Kidney glomerular epithelial cell (primary cell): ENCODE results near the gene SREBF1.

Experiments used
- DNase-seq: peaks from one replicate; lab custom pipeline; 2025; lab: John Stamatoyannopoulos, UW

The SREBF1 gene

DNA sequence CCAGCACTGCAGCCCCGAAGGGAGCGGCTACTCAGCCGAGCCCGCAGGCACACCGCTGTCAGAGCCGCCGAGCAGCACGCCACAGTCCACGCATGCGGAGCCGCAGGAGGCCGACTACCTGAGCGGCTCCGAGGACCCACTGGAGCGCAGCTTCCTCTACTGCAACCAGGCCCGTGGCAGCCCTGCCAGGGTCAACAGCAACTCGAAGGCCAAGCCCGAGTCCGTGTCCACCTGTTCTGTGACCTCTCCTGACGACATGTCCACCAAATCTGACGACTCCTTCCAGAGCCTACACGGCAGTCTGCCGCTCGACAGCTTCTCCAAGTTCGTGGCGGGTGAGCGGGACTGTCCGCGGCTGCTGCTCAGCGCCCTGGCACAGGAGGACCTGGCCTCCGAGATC lies 42.4 kb downstream of the SREBF1 start:
- no peak for DNase-seq

DNA sequence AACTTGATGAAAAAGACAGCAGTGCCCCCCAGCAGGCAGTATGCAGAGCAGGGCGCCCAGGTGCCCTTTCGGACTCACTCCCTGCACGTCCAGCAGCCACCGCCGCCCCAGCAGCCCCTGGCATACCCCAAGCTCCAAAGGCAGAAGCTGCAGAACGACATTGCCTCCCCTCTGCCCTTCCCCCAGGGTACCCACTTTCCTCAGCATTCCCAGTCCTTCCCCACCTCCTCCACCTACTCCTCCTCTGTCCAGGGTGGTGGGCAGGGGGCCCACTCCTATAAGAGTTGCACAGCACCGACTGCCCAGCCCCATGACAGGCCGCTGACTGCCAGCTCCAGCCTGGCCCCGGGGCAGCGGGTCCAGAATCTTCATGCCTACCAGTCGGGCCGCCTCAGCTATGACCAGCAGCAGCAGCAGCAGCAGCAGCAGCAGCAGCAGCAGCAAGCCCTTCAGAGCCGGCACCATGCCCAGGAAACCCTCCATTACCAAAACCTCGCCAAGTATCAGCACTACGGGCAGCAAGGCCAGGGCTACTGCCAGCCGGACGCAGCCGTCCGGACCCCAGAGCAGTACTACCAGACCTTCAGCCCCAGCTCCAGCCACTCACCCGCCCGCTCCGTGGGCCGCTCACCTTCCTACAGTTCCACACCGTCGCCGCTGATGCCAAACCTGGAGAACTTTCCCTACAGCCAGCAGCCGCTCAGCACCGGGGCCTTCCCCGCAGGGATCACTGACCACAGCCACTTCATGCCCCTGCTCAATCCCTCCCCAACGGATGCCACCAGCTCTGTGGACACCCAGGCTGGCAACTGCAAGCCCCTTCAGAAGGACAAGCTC lies 43.2 kb downstream of the SREBF1 start:
- no peak for DNase-seq

DNA sequence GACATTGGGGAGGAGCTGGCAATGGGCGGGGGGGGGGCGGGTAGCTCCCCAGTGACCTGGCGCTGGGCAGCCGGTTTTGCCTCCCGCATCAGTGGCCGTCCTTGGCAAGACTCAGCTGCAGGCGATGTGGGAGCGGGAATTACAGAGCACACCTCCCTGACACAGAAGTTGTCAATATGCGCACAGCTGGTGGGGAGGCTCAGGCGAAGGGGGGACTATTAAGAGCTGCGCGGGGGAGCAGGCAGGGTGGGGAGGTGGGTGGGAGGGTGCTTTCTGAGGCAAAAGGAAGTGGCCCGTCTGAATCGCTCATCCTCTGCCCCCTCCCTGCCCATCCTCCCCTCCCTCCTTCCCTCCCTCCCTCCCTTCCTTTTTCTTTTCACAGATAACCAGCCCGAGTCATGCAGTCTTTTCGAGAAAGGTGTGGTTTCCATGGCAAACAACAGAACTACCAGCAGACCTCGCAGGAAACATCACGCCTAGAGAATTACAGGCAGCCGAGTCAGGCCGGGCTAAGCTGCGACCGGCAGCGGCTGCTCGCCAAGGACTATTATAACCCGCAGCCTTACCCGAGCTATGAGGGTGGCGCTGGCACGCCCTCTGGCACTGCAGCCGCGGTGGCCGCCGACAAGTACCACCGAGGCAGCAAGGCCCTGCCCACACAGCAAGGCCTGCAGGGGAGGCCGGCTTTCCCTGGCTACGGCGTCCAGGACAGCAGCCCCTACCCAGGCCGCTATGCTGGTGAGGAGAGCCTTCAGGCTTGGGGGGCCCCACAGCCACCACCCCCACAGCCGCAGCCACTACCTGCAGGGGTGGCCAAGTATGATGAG lies 44.0 kb downstream of the SREBF1 start:
- DNase-seq, result peak; percentile 78

DNA sequence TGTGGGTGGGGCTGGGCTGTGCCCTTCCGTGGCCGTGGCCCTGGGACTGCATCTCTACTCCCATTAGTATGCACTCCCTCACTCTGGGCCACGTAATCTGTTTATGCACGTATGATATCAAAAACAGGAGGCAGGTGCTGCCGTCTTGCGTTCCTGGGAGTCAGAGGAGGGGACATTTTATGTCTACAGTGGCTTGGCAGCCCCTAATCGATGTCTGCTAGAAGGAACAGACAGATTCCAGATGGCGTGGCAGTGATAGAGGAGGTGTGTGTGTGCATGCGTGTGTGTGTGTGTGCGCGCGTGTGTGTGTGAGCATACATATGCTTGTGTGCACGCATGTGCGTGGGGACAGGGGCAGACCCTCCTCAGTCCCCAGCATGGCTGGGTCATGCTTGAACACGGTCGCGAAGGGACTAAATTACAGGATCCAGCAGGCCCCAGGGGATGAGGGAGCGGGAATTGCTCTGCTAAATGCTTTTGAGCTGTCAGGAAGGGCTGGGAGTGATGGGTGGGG lies 44.7 kb downstream of the SREBF1 start:
- no peak for DNase-seq

DNA sequence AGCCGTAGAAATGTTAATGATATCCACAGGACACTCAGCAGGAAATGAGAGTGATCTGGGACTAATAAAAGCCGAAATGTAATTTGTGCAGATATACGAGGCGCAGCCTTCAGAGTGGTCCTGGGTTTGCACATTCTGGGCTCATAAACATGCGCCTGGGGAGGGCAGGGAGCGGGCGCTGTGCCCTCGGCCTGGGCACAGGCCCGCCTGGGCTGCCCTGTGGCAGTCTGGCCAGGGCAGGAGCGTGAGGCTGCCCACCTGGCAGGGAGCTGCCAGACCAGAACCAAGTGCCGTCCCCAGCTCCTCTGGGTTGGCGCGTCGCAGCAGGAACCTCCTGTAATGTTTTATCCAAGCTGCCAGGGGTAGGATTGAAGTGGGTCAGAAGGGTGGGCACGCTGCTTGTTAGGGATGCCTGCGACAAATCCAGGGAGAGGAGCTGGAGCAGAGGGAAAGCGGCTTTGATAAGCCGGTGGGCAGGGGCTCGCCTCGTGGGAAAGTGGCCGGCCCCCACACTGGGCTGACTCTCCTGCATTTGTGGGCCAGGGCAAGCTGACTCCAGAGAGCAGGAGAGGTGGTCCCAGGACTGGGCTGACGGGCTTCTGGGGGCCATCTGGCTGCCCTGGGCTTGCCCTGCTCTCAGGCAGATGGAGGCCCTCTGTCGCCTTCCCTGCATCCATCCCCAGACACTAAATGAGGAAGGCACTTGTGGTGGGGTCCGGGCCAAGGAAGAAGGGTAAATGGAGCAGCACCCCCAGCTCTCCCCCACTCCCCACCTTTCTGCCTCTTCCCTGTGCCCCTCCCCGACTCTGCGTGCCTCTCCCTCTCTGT lies 45.9 kb downstream of the SREBF1 start:
- DNase-seq, result no peak

DNA sequence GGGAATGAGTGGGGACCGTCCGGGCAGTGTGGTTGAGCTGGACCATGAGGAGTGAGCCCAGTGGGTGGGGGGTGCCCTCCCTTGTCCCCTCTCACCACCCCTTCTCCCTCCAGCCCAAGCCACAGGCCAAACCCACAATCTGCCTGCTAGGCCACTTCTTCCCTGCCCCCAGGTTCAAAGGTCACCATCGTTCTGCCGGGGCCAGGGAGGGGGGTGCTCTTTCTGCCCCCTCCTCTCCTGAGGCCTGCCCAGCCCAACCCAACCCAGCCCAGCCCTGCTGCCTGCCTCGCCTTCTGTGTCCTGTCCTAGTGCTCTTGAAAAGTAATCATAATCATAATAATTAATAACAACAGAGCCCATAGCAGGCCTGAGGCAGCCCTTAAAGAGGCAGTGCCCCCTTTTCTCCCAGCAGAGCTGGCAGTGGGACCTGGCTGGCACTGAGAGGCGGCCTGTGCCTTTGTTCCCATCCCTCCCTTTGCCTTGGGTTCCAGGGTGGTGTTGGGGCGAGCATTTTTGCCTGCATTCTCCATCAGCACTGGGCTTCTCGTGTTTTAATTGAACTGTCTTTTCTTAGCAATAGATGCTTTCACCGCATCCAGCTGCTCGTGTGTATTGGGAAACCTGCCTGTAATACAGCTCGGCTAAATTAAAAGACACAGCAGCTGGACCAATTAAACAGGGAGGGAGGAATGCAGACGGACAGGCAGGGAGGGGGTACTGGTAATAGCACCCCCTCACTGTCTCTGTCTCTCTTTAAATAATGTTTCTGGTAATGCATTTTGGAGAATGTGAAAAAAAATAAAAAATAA lies 46.8 kb downstream of the SREBF1 start:
- DNase-seq, result no peak

DNA sequence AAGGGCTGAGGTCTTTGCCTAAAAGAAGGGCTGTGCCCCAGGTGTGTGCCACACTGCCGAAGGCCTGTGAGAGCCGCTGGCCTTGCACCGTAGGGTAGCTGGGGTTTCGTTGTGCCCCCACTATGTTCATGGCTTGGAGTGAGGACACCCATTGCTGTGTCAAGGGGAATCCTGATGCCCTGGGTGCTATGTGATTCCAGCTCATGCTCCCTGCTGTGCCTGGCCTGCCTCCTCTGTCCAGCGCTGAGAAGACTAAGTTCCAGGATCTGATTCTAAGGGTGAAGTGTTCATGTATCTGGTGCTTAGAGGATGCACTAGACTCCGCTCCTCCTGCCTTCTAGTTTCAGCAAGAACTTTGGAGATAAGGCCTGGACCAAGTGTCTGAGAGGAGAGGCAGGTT lies 47.4 kb downstream of the SREBF1 start:
- no peak for DNase-seq

DNA sequence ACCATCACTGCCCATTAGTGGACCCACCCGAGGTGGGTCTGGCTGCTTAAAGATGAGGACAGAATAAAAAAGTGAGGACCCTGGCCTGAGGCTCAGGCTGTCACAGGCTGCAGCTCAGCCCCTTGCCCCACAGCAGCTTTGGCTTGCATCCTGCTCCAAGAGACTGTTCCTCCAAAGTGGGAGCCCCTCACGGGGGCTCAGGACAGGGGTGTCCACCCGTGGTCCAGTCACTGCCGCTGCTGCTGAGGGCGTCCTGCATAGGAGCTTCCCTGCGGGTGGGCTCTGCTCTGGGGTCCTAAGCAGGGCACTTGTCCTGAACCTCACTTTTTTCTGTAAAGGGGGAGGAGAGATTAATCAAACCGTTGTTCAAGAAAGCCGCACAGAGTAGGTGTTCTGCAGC lies 47.8 kb downstream of the SREBF1 start:
- no peak for DNase-seq

DNA sequence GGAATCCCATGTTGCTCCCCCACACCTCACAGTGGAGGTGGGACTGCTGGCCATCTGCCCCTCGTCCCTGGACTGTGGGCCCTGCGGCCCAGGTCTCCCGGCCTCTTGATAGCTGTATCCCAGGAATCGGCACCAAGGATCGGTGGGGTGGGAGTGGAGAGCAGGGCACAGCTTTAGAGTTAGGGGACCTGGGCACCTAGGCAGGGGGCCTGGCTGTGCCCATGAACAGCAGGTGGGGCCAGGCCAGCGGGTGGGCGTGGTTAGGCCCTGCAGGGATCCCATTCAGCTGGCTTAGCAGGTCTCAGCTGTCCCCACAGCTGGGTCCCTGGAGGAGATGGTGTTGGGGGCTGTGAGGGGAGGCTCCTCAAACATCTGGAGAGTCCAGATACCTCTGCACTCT lies 49.2 kb downstream of the SREBF1 start:
- DNase-seq, result no peak

DNA sequence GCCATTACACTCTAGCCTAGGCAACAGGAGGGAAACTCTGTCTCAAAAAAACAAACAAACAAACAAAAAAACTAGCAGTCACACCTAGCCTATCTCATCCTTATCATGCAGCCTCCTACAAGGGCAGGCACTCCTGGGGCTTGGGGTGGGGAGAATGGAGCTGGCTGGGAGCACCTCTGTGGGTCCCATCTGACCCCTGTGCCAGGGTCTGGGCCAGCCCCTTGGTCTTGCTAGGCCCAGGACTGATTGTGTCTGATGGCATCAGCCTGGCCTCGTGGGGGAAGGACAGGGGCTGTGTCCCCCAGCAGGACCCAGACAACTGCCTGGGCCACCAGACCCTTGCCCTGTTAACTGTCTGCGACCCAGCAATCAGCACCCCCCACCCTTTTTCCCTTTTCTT lies 49.8 kb downstream of the SREBF1 start:
- DNase-seq, result no peak

DNA sequence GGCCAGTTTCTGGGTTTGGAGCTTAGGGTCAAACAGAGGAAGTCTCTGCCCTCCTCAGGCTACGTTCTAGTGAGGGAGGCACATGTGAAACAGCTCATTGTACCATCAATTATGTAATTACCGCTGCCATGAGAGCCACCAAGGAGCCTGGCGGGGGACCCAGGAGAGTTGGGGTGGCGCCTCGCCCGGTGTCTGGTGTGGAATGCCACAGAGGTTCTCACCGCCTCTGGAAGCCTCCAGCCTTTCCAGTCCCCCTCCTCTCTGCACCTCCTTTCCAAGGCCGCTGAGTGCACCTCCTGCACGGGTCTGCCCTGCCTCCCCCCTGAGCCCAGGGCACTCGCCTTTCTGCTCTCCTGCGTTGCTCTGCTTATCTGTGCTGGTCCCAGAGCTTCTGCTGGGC lies 51.4 kb downstream of the SREBF1 start:
- DNase-seq, result no peak

DNA sequence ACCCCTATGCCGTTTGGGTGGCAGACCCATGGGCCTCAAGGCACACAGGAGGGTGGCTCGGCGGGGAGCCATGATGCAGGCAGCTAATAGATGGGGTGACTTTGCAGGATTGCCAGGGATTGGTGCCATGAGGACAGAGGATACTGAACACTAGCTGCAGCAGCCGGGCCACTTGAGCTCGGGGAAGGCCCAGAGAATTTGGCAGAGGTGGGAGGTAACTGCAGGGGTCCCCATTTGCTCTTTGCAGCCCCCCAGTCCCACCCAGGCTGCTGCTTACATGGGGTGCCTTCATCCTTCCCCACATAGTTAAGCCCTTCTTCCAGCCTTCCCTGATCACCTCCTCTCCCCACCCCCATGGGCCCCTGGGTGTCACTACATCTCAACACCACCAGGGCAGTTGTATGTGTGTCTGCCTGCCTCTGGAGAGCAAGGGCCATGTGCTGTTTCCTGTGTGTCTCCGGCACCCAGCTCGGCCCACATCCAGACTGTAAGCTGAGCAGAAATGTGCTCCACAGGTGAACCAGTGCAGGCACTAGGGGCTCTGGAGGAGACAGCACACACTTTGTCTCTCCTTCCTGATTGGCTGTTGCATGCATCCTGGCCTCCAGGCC lies 52.0 kb downstream of the SREBF1 start:
- DNase-seq, result no peak

DNA sequence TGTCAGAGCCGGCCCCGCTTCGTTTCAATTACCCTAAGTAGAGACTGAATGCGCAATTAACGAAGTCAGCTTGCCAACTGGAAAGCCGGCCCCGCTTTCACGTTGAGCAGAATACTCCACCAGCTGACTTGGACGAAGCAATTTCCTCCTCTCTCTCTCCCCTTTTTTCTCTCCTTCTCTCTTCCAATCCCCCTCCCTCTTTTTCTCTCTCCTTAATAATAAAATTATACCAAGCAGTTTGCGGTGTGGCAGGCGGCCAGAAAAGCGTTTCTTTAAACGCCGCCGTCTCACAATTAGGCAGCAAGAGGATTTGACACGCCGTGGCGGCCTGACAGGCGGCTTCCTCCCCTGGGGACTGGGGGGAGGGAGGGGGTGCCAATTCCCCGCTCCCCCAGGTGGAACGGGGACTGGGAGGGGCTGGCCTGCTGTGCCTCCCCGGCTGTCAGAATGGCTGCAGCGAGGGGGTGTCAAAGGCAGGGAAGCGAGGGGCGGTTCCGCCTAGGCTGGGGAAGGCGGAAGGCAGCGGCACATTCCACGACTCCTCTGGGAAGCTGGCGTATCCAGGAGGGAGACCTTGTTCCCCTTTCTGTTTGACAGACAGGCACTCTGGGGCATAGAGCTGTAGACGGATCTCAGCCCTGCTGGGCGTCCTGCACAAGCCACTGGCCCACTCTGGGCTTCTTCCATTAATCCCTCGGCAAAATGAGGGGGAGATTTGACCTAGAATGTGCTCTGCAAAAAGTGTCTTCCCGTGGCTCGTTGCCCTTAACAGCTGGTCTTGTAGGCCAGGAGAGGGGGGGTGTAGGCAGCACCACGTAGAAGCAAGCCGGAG lies 52.7 kb downstream of the SREBF1 start:
- DNase-seq, result peak; percentile 58

DNA sequence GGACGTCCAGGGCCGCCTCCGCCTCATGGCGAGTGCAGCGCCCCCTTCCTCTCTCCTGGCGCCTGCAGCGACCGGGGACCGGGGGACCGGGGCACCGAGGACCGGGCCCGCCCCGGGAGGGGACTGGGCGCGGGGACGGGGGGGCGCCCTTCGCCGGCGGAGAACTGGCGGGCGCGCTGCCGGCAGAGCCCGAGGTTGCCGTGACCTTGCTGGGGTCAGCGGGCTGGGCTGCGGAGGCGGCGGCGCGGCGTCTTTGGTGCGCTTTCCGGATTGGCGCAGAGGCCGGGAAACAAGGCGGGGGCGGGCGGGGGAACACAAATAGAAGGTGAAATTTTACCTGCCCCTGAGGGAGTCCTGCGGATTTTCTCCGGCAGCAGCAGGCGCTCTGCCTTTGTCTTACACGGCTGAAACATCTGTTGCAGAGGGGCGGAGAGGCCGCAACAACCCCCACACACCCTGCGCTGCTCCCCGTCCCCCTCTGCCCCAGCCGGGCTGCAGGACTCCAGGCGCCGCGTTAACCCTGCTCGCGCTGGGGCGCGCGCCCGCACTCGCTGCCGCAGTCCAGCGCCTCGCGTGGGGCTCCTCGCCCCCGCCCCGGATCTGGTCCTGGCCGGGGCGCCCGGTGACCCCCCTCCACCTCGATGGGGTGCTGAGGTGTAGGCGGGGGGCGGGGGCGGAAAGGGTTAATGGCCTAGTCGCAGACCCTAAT lies 53.5 kb downstream of the SREBF1 start:
- no peak for DNase-seq

DNA sequence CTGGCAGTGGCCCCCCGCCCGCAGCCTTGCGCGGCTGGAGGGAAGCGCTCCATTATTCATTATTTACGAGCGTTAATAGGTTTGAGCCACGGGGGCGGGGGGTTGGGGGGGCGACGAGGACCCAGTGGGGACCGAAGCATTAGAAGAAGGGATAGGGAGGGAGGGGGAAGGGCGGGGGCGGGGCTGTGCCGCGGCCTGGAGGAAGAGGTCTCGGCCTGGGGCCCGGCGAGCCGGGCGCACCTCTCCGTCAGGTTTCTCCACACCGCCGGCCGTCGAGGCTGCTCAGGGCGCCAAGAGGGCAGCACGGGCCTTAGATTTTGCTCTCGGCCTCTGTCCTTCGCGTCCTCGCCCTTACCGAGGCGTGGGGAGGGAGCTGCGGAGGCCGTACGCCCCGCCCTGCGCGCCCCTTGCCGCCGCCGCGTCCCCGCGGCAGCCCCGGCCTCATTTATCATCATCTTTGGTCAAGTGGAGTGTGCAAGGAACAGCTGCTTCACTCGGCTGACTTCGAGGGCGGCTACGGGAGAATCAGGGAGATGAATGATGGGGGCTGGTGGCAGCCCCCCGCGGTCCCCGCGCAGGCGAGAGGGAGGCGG lies 54.2 kb downstream of the SREBF1 start:
- no peak for DNase-seq

DNA sequence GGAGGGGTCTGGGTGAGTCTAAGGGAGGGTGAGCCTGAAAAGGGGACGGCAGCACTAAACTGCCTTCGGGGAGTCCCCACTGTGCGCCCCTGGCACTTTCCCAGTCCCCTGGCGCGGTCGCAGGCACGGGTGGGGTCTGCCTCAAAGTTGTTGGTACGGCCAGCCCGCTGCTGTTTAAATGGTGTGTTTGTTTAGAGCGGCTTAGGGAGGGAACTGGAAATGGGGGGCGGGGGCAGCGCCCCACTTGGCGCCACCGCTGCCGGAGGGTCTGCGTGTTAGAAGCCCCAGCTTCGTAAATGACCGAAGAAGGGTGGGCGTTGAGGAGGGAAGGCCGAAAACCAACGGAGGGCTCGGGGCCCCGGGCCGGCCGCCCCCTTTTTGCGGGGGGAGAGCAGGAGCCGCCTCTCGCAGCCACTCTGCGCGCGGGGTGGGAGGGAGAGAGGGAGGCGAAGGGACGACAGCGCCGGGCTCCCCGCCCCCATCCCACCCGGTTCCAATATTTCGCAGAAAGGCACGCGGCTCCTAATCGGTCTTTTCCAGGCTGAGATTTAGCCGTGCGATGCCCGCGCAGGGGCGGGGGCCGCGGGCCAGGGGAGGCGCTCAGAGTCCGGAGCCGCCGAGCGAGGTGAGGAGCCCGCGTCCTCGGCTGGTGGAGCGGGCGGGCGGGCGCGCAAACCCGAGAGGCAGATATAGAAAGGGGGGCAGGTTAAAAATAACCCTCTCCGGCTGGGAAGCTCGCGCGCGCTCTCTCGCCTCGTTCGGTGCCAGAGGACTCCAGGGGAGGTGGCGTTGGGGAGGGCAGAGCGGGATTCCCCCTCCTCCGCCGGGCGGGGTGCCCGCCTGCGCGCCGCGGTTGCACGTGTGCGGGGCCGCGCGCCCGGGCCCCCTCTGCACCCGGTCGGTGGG lies 54.9 kb downstream of the SREBF1 start:
- no peak for DNase-seq

DNA sequence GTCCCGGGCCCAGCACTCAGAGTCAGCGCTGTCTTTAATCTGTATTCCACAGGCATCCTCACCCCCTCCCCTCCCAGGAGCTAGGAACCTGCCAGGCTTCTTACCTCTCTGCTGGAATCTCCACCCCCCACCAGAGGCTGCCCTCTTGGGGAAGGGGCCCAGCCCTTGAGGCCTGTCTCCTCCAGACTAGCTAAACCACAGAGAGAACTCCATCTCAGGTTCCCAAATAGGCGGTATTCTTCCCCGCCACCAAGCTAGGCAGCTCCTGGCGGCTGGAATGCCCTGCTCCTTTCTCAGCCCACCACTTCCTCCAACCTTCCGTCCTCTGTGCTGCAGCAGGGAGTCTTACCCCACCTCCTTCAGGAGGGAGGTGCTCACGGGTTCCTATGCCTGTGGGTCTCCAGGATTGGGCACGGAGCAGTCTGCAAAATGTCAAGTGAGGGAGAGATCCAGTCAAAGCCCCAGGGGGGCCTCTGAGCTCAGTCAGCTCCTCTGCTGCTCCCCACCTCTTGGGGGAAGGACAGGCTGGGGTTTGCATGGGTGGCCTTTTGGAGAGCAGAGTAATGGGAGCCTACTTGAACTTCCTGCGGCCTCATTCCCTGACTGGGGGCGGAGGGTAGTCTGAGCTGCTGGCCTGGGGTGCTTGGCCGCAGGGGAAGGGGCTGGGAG lies 55.7 kb downstream of the SREBF1 start:
- peak; percentile 29 for DNase-seq
